Measurements from ENCODE around the gene FHL5.

GRCh38 chr6:96545882-96546281 lies 17.0 kb upstream of the FHL5 start:
- TF ChIP-seq CTCF (IDR thresholded peaks at IDR 0.05) (no peak), MAX (IDR thresholded peaks at IDR 0.05) (no peak), POLR2A (IDR thresholded peaks at IDR 0.05; ENCODE audit: low read length) (no peak), CEBPB (IDR thresholded peaks at IDR 0.05) (no peak), SMC3 (IDR thresholded peaks at IDR 0.05) (no peak), CBX2 (IDR thresholded peaks at IDR 0.05; ENCODE audit: borderline replicate concordance, low read depth) (no peak), KDM1A (IDR thresholded peaks at IDR 0.05; ENCODE audit: low read depth) (no peak), RFX5 (IDR thresholded peaks at IDR 0.05) (no peak)

Measured in A549 (cell line).